Parathyroid adenoma (tissue), 2 donors: ENCODE data around the gene KCNH1.

Experiments used
- H2AFZ ChIP-seq: fragments of 300-600 bp; sonication (generic); one replicate; pipeline ENCODE4 v1.7.0; 2017; ENCODE audit warnings: antibody characterized with exemption, mild to moderate bottlenecking
- H3K27ac ChIP-seq: fragments of 300-600 bp; sonication (generic); one replicate; pipeline ENCODE4 v1.7.0; 2017
- H3K27me3 ChIP-seq: fragments of 300-600 bp; sonication (generic); one replicate; pipeline ENCODE4 v1.7.0; 2017; ENCODE audit warnings: low read length; ENCODE audit not compliant: control insufficient read depth, insufficient read depth
- H3K36me3 ChIP-seq: fragments of 300-600 bp; sonication (generic); one replicate; pipeline ENCODE4 v1.7.0; 2017; ENCODE audit warnings: low read length; ENCODE audit not compliant: control insufficient read depth, insufficient read depth
- H3K4me1 ChIP-seq: fragments of 300-600 bp; sonication (generic); one replicate; pipeline ENCODE4 v1.7.0; 2017; ENCODE audit warnings: control low read depth
- H3K4me2 ChIP-seq: fragments of 300-600 bp; sonication (generic); one replicate; pipeline ENCODE4 v1.7.0; 2017; ENCODE audit warnings: low read length
- H3K4me3 ChIP-seq: fragments of 300-600 bp; sonication (generic); one replicate; pipeline ENCODE4 v1.7.0; 2017; ENCODE audit warnings: low read depth, low read length
- H3K79me2 ChIP-seq: fragments of 300-600 bp; sonication (generic); one replicate; pipeline ENCODE4 v1.7.0; 2017; ENCODE audit warnings: control low read depth
- H3K9ac ChIP-seq: fragments of 300-600 bp; sonication (generic); one replicate; pipeline ENCODE4 v1.7.0; 2017; ENCODE audit warnings: mild to moderate bottlenecking
- H3K9me3 ChIP-seq: fragments of 300-600 bp; sonication (generic); one replicate; pipeline ENCODE4 v1.7.0; 2017; ENCODE audit warnings: low read length; ENCODE audit not compliant: control insufficient read depth
- CTCF ChIP-seq: fragments of 300-600 bp; sonication (generic); IDR thresholded peaks from one replicate; pipeline ENCODE4 v1.7.0; 2017; ENCODE audit warnings: antibody characterized with exemption, mild to moderate bottlenecking
- donor health status: primary hyperparathyroidism.

The KCNH1 gene

DNA sequence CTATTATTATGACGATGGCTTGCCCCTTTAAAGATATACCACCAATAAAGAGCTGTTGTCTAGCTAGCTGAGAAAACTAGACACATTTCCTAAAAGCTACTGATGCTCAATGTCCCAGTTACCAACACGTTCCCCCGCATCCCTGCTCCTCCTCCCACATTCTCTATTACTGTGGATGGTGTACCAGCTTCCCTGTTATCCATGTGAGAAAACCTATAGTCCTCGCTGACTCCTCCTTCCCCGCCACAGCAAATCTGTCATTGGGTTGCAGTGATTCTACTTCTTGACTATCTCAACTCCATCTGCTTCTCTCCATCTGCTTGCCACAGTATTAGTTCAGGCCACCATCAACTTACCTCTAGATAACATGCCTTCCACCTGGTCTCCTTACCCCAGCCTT lies 337.5 kb downstream of the KCNH1 start:
- Histone ChIP-seq H3K36me3 (no peaks in the 10 kb centered on the region), H2AFZ (no peak overlapping the region), H3K27ac (no peak overlapping the region), H3K79me2 (no peaks in the 10 kb centered on the region), H3K27me3 (no peaks in the 10 kb centered on the region), H3K9me3 (no peaks in the 10 kb centered on the region), H3K4me1 (no peaks in the 10 kb centered on the region), H3K4me2 (no peak overlapping the region), H3K4me3 (no peak overlapping the region), H3K9ac (no peak overlapping the region)
- no peak for TF ChIP-seq CTCF

GRCh38 chr1:210794445-210794844 lies 339.5 kb downstream of the KCNH1 start:
- H3K4me3 ChIP-seq, result no peak overlapping the region
- TF ChIP-seq CTCF, result no peak
- H2AFZ ChIP-seq, result no peak overlapping the region

GRCh38 chr1:210792250-210793102 lies 341.5 kb downstream of the KCNH1 start:
- no peaks in the 10 kb centered on the region for H3K79me2 ChIP-seq
- H2AFZ ChIP-seq, result no peak overlapping the region
- TF ChIP-seq CTCF, result no peak
- no peaks in the 10 kb centered on the region for H3K9me3 ChIP-seq
- no peaks in the 10 kb centered on the region for H3K27me3 ChIP-seq
- no peak overlapping the region for H3K4me2 ChIP-seq
- no peak overlapping the region for H3K9ac ChIP-seq
- H3K27ac ChIP-seq, result no peak overlapping the region
- no peak overlapping the region for H3K4me3 ChIP-seq
- H3K36me3 ChIP-seq, result no peaks in the 10 kb centered on the region
- no peaks in the 10 kb centered on the region for H3K4me1 ChIP-seq

More at GRCh38 chr1:210794445-210794844, 339.5 kb downstream of the KCNH1 start:
- H3K9ac ChIP-seq, result no peak overlapping the region
- H3K36me3 ChIP-seq, result no peaks in the 10 kb centered on the region
- no peak overlapping the region for H3K4me2 ChIP-seq
- H3K4me1 ChIP-seq, result no peaks in the 10 kb centered on the region
- H3K27me3 ChIP-seq, result no peaks in the 10 kb centered on the region
- no peaks in the 10 kb centered on the region for H3K9me3 ChIP-seq
- no peak overlapping the region for H3K27ac ChIP-seq
- H3K79me2 ChIP-seq, result no peaks in the 10 kb centered on the region

GRCh38 chr1:210790196-210790595 lies 343.8 kb downstream of the KCNH1 start:
- Histone ChIP-seq H3K27me3 (no peaks in the 10 kb centered on the region), H3K4me3 (no peak overlapping the region), H3K4me1 (no peaks in the 10 kb centered on the region), H3K9ac (no peak overlapping the region), H3K79me2 (no peaks in the 10 kb centered on the region), H3K4me2 (no peak overlapping the region), H2AFZ (no peak overlapping the region), H3K9me3 (no peaks in the 10 kb centered on the region), H3K36me3 (no peaks in the 10 kb centered on the region), H3K27ac (no peak overlapping the region)
- no peak for TF ChIP-seq CTCF

DNA sequence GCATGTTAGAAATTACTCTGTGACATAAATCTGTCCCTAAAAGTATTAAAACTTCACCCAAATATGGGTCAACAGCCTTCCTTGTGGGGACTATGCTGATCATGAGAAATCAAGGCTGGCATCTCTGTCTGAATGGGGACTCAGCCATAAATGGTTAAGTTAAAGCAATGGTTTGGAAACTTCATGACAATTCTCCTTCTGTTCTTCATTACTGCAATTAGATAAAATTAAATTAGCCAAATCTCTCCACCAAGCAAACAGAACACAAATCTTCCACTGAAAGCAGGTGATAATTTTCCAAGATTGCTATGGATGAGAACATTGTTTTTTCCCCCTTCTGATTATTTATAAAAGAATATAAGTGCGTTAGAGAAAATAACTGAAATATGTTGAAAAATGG lies 346.1 kb downstream of the KCNH1 start:
- H3K27ac ChIP-seq, result no peak overlapping the region
- no peaks in the 10 kb centered on the region for H3K4me1 ChIP-seq
- H2AFZ ChIP-seq, result no peak overlapping the region
- no peaks in the 10 kb centered on the region for H3K9me3 ChIP-seq
- no peak overlapping the region for H3K9ac ChIP-seq
- H3K4me2 ChIP-seq, result no peak overlapping the region
- TF ChIP-seq CTCF, result no peak
- no peaks in the 10 kb centered on the region for H3K79me2 ChIP-seq
- H3K27me3 ChIP-seq, result no peaks in the 10 kb centered on the region
- no peak overlapping the region for H3K4me3 ChIP-seq
- H3K36me3 ChIP-seq, result no peaks in the 10 kb centered on the region
